ENCODE measurements around the gene CTBP1. TPM values are rescaled to one million over a fixed set of nuclear protein-coding genes. Genes with fewer than 3 reads are reported as not detected.

The CTBP1 gene
- total and polyA plus RNA-seq, 2 of the 8 experiments (the other 6 are each of a cell fraction or from before 2014, with no cell fraction given), result 128 to 185 TPM

DNA sequence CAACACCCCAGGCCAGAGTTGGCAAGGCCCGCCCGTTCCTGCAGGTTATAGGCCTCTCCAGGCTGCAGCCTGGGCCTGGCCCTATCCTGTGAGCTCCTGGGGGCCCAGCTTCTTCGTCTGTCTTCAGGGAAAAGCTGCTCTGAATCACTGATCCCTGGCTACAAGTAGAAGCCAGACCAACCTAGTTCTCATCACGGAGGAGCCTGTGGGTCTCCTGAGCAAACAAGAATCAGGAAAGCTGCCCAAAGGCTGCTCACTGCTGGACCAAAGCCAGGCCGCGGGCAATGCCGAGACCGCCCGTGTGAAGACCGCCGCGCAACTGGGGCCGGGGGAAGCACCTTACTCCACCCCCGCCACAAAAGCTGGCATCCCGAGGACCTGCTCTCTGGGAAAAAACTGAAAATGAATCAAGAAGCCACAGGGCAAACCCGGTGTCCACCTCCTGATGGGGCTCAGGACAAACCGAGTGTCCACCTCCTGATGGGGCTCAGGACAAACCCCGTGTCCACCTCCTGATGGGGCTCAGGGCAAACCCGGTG lies 12.8 kb downstream of the CTBP1 start:
- Histone ChIP-seq H3K56ac (replicated peaks; ENCODE audit: insufficient read length, low read depth, low read length) (no peak overlapping the region), H4K5ac (ENCODE audit: insufficient read length, low read depth, low read length) (no peak overlapping the region), H2BK5ac (ENCODE audit: low read depth, low read length) (no peak overlapping the region), H3K4ac (replicated peaks; ENCODE audit: insufficient read length, low read depth, low read length) (no peak overlapping the region), H3K18ac (ENCODE audit: extremely low read depth, low read length) (no peak overlapping the region), H3K4me2 (ENCODE audit: insufficient read depth in 1 of 2, low read depth in 2 of 2, low read length in 2 of 2) (no peak overlapping the region), H3K23me2 (ENCODE audit: low read depth, low read length) (no peaks in the 10 kb centered on the region), H4K8ac (ENCODE audit: extremely low read depth, insufficient read depth, low read length) (no peak overlapping the region), H3K79me2 (ENCODE audit: control insufficient read depth in 1 of 2, insufficient read depth in 2 of 2, low read length in 2 of 2) (peaks cover 3 to 14% of the 10 kb centered on the region in 2 experiments; a peak in 2 of 4 replicates), H3K14ac (ENCODE audit: insufficient read length) (no peak overlapping the region), H4K91ac (replicated peaks; ENCODE audit: insufficient read length, low read length) (no peak overlapping the region), H2BK20ac (ENCODE audit: low read length) (no peak overlapping the region), H2BK15ac (ENCODE audit: low read length) (no peak overlapping the region), H3K27me3 (replicated peaks in 1 of 4; ENCODE audit: control insufficient read depth in 3 of 4, extremely low read depth in 1 of 4, insufficient read depth in 3 of 4, low read length in 3 of 4) (no peaks in the 10 kb centered on the region), H3K36me3 (ENCODE audit: control insufficient read depth in 2 of 4, insufficient read depth in 4 of 4, low read length in 3 of 4) (peaks cover 4 to 58% (median 22%) of the 10 kb centered on the region in 4 experiments; a peak in 7 of 8 replicates), H3K9me3 (ENCODE audit: insufficient read depth in 2 of 2, low read depth in 1 of 2, low read length in 1 of 2) (no peaks in the 10 kb centered on the region), H2AK5ac (ENCODE audit: low read depth, low read length) (no peak overlapping the region), H3K4me1 (replicated peaks in 1 of 4; ENCODE audit: control insufficient read depth in 3 of 4, insufficient read depth in 4 of 4, low read length in 3 of 4) (no peaks in the 10 kb centered on the region), H3K9ac (replicated peaks in 1 of 4; ENCODE audit: extremely low read depth in 1 of 4, low read depth in 3 of 4, low read length in 3 of 4) (no peak overlapping the region), H3K4me3 (ENCODE audit: extremely low read depth in 1 of 4, insufficient read depth in 2 of 4, low read depth in 3 of 4, low read length in 4 of 4) (no peak overlapping the region), H3K79me1 (ENCODE audit: low read depth, low read length) (peaks cover 10% of the 10 kb centered on the region; the same call in 1 of the 2 replicates), H2AFZ (ENCODE audit: low read length) (no peak overlapping the region), H4K20me1 (replicated peaks in 1 of 2; ENCODE audit: control insufficient read depth in 1 of 2, insufficient read depth in 2 of 2, low read length in 2 of 2) (peaks cover 1 to 16% of the 10 kb centered on the region in 2 experiments), H2BK12ac (ENCODE audit: low read depth, low read length) (no peak overlapping the region), H2BK120ac (replicated peaks; ENCODE audit: low read depth, low read length) (no peak overlapping the region), H3K27ac (ENCODE audit: low read depth, low read length) (no peak overlapping the region), H3K23ac (ENCODE audit: insufficient read length) (no peak overlapping the region)
- FAIRE-seq, result no peak
- DNase-seq (ENCODE audit: low read depth in 1 of 2, low spot score in 2 of 2), result no peak
- WGBS, 2 experiments (ENCODE audit: extremely low coverage in 1 of 2, insufficient coverage in 1 of 2, insufficient read length in 1 of 2, insufficient replicate concordance in 2 of 2, low coverage in 1 of 2, low lambda C conversion rate in 2 of 2, missing lambda C conversion rate in 1 of 2), result 91% methylated on average over 14 of the region's 19 CpGs; no CpG with 5 or more reads in 1 of the 2 experiments
- CTCF ChIA-PET (ENCODE audit: partially characterized antibody), result interaction anchor here (0.6 to 3.5 kb wide), 2 partner anchors 32 to 115 kb away, joined by 3 to 11 read pairs; no protein-coding TSS in a partner anchor
- POLR2A ChIA-PET (ENCODE audit: partially characterized antibody), result interaction anchor here (0.5 to 1.2 kb wide), 3 partner anchors 9 to 129 kb away, joined by 3 to 6 read pairs (median 3); no protein-coding TSS in a partner anchor
- TF ChIP-seq BACH1 (IDR thresholded peaks at IDR 0.05; ENCODE audit: low read length), result no peak
- TF ChIP-seq SIX5 (IDR thresholded peaks at IDR 0.05; ENCODE audit: low read depth, low read length), result no peak
- TF ChIP-seq, protein P1, sequence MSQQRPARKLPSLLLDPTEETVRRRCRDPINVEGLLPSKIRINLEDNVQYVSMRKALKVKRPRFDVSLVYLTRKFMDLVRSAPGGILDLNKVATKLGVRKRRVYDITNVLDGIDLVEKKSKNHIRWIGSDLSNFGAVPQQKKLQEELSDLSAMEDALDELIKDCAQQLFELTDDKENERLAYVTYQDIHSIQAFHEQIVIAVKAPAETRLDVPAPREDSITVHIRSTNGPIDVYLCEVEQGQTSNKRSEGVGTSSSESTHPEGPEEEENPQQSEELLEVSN (IDR thresholded peaks at IDR 0.05), result no peak
- no peak for TF ChIP-seq SAP30 (IDR thresholded peaks at IDR 0.05; ENCODE audit: insufficient read depth, insufficient replicate concordance, low read length)
- TF ChIP-seq GABPA (IDR thresholded peaks at IDR 0.05; ENCODE audit: borderline replicate concordance, insufficient read depth, low read length), result no peak
- no peak for TF ChIP-seq EP300 (IDR thresholded peaks at IDR 0.05; ENCODE audit: borderline replicate concordance in 1 of 2, low read depth in 2 of 2, low read length in 2 of 2)
- no peak for TF ChIP-seq JUN (IDR thresholded peaks at IDR 0.05; ENCODE audit: low read depth, low read length)
- no peak for TF ChIP-seq RFX5 (IDR thresholded peaks at IDR 0.05; ENCODE audit: borderline replicate concordance, low read depth, low read length)
- TF ChIP-seq TBP (IDR thresholded peaks at IDR 0.05; ENCODE audit: low read depth, low read length), result no peak
- TF ChIP-seq NANOG (IDR thresholded peaks at IDR 0.05; ENCODE audit: insufficient read depth, low read depth, low read length, poor library complexity, severe bottlenecking), result no peak
- no peak for TF ChIP-seq CEBPB (IDR thresholded peaks at IDR 0.05; ENCODE audit: low read depth, low read length)
- no peak for TF ChIP-seq KDM5A (IDR thresholded peaks at IDR 0.05; ENCODE audit: low read length)
- no peak for TF ChIP-seq SP4 (IDR thresholded peaks at IDR 0.05; ENCODE audit: low read length)
